ENCODE results near the gene DPP6.

The DPP6 gene

GRCh38 chr7:154440651-154441050, 388.5 kb downstream of the DPP6 start:
- TF ChIP-seq CTCF (IDR thresholded peaks at IDR 0.05; ENCODE audit: insufficient read depth, low read length, poor library complexity, severe bottlenecking), result no peak
- H3K36me3 ChIP-seq (ENCODE audit: control insufficient read depth, insufficient read depth, low read length), result no peaks in the 10 kb centered on the region
- DNase-seq (ENCODE audit: extremely low read depth, insufficient read length), result no peak
- H3K4me3 ChIP-seq (replicated peaks; ENCODE audit: low read depth, low read length), result no peak overlapping the region
- H3K27me3 ChIP-seq (replicated peaks; ENCODE audit: control insufficient read depth, insufficient read depth, low read length), result no peaks in the 10 kb centered on the region

GRCh38 chr7:154441811-154442210, 389.6 kb downstream of the DPP6 start:
- H3K27me3 ChIP-seq (replicated peaks; ENCODE audit: control insufficient read depth, insufficient read depth, low read length), result no peaks in the 10 kb centered on the region
- TF ChIP-seq CTCF (IDR thresholded peaks at IDR 0.05; ENCODE audit: insufficient read depth, low read length, poor library complexity, severe bottlenecking), result no peak
- DNase-seq (ENCODE audit: extremely low read depth, insufficient read length), result no peak

GRCh38 chr7:154442939-154443338, 390.7 kb downstream of the DPP6 start:
- no peaks in the 10 kb centered on the region for H3K36me3 ChIP-seq (ENCODE audit: control insufficient read depth, insufficient read depth, low read length)
- no peaks in the 10 kb centered on the region for H3K27me3 ChIP-seq (replicated peaks; ENCODE audit: control insufficient read depth, insufficient read depth, low read length)
- no peak for TF ChIP-seq CTCF (IDR thresholded peaks at IDR 0.05; ENCODE audit: insufficient read depth, low read length, poor library complexity, severe bottlenecking)
- no peak overlapping the region for H3K4me3 ChIP-seq (replicated peaks; ENCODE audit: low read depth, low read length)
- no peak for DNase-seq (ENCODE audit: extremely low read depth, insufficient read length)

More at GRCh38 chr7:154441811-154442210, 389.6 kb downstream of the DPP6 start:
- H3K36me3 ChIP-seq (ENCODE audit: control insufficient read depth, insufficient read depth, low read length), result no peaks in the 10 kb centered on the region
- H3K4me3 ChIP-seq (replicated peaks; ENCODE audit: low read depth, low read length), result no peak overlapping the region

GRCh38 chr7:154450451-154450850, 398.3 kb downstream of the DPP6 start:
- no peaks in the 10 kb centered on the region for H3K36me3 ChIP-seq (ENCODE audit: control insufficient read depth, insufficient read depth, low read length)
- DNase-seq (ENCODE audit: extremely low read depth, insufficient read length), result no peak
- no peak overlapping the region for H3K4me3 ChIP-seq (replicated peaks; ENCODE audit: low read depth, low read length)
- no peak for TF ChIP-seq CTCF (IDR thresholded peaks at IDR 0.05; ENCODE audit: insufficient read depth, low read length, poor library complexity, severe bottlenecking)
- H3K27me3 ChIP-seq (replicated peaks; ENCODE audit: control insufficient read depth, insufficient read depth, low read length), result no peaks in the 10 kb centered on the region

GRCh38 chr7:154451480-154452457, 399.6 kb downstream of the DPP6 start:
- no peak overlapping the region for H3K4me3 ChIP-seq (replicated peaks; ENCODE audit: low read depth, low read length)
- H3K36me3 ChIP-seq (ENCODE audit: control insufficient read depth, insufficient read depth, low read length), result no peaks in the 10 kb centered on the region
- no peak for TF ChIP-seq CTCF (IDR thresholded peaks at IDR 0.05; ENCODE audit: insufficient read depth, low read length, poor library complexity, severe bottlenecking)
- no peak for DNase-seq (ENCODE audit: extremely low read depth, insufficient read length)
- no peaks in the 10 kb centered on the region for H3K27me3 ChIP-seq (replicated peaks; ENCODE audit: control insufficient read depth, insufficient read depth, low read length)

All from GM06990 (cell line).